Glutamatergic neuron (in vitro differentiated cells): ENCODE results near the gene MID1. TPM values are rescaled to one million over a fixed set of nuclear protein-coding genes. Genes with fewer than 3 reads are reported as not detected.

Experiments used
- DNase-seq: peaks from one replicate; pipeline ENCODE4 v3.0.0; 2022
- H3K27ac Mint-ChIP-seq: one replicate; pipeline ENCODE4 v1.8.0; 2020; ENCODE audit warnings: mild to moderate bottlenecking, mixed read lengths, inconsistent platforms; ENCODE audit not compliant: unreplicated experiment
- H3K27me3 Mint-ChIP-seq: one replicate; pipeline ENCODE4 v1.8.0; 2020; ENCODE audit warnings: mild to moderate bottlenecking, moderate library complexity, mixed read lengths, inconsistent platforms; ENCODE audit not compliant: unreplicated experiment
- H3K36me3 Mint-ChIP-seq: one replicate; pipeline ENCODE4 v1.8.0; 2020; ENCODE audit warnings: mild to moderate bottlenecking, mixed read lengths, inconsistent platforms; ENCODE audit not compliant: unreplicated experiment
- H3K4me1 Mint-ChIP-seq: one replicate; pipeline ENCODE4 v1.8.0; 2020; ENCODE audit warnings: mild to moderate bottlenecking, low read depth, mixed read lengths, inconsistent platforms; ENCODE audit not compliant: unreplicated experiment
- H3K4me3 Mint-ChIP-seq: one replicate; pipeline ENCODE4 v1.8.0; 2020; ENCODE audit warnings: mild to moderate bottlenecking, mixed read lengths, inconsistent platforms; ENCODE audit not compliant: unreplicated experiment
- H3K9me3 Mint-ChIP-seq: one replicate; pipeline ENCODE4 v1.8.0; 2020; ENCODE audit warnings: mild to moderate bottlenecking, moderate library complexity, mixed read lengths, inconsistent platforms; ENCODE audit not compliant: unreplicated experiment
- total RNA-seq: library from RNA; stranded (reverse); fragmentation: NEBNext Ultra II Directional; extraction: Animal tissue kit (Norgen Biotek cat#: 25700); gene quantifications from one replicate; pipeline ENCODE4 v1.2.1, GENCODE V29; 2021; ENCODE audit not compliant: unreplicated experiment
- TF ChIP-seq, protein P1 (sequence below): fragments of 200-600 bp; sonication (generic); IDR thresholded peaks from one replicate; pipeline ENCODE4 v1.5.0; 2021; ENCODE audit not compliant: partially characterized antibody, unreplicated experiment

Gene MID1
- total RNA-seq, 1 donor from 2014 or later = 9.2 TPM

DNA sequence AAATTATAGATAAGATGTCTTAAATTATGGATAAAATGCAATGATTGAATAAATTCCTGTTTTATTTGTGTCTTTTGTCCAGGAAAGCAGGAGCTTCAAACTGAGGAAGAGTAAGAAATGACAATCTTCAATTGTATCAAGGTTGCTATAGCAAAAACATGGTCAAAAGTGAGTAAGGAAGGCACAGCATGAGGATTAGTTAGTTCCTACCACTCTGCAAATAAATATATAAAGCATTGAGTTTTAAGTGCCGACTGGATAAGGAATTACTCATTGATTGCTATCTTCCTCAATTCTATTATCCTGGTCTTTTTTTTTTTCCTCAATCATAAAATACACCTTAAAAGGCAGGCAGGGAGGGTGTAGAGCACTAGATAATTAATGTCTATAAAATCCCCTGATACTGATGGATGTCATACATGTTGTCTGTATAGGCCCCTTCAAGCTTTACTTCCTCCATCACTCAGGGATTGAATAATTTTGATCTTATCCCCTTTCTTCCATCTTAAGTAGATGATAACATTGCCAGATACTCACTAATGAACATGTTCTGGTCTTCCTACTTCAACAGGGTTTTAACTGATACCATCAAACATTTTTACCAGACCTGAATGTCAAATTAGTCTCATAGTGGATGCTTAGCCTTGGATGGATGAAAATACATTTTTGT lies 86.6 kb downstream of the MID1 start:
- no peaks in the 10 kb centered on the region for H3K4me1 Mint-ChIP-seq
- H3K9me3 Mint-ChIP-seq = no peaks in the 10 kb centered on the region
- TF ChIP-seq, protein P1, sequence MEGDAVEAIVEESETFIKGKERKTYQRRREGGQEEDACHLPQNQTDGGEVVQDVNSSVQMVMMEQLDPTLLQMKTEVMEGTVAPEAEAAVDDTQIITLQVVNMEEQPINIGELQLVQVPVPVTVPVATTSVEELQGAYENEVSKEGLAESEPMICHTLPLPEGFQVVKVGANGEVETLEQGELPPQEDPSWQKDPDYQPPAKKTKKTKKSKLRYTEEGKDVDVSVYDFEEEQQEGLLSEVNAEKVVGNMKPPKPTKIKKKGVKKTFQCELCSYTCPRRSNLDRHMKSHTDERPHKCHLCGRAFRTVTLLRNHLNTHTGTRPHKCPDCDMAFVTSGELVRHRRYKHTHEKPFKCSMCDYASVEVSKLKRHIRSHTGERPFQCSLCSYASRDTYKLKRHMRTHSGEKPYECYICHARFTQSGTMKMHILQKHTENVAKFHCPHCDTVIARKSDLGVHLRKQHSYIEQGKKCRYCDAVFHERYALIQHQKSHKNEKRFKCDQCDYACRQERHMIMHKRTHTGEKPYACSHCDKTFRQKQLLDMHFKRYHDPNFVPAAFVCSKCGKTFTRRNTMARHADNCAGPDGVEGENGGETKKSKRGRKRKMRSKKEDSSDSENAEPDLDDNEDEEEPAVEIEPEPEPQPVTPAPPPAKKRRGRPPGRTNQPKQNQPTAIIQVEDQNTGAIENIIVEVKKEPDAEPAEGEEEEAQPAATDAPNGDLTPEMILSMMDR = no peak
- H3K36me3 Mint-ChIP-seq = no peaks in the 10 kb centered on the region
- DNase-seq = no peak
- H3K27ac Mint-ChIP-seq = no peak overlapping the region
- no peaks in the 10 kb centered on the region for H3K27me3 Mint-ChIP-seq
- H3K4me3 Mint-ChIP-seq = no peak overlapping the region

DNA sequence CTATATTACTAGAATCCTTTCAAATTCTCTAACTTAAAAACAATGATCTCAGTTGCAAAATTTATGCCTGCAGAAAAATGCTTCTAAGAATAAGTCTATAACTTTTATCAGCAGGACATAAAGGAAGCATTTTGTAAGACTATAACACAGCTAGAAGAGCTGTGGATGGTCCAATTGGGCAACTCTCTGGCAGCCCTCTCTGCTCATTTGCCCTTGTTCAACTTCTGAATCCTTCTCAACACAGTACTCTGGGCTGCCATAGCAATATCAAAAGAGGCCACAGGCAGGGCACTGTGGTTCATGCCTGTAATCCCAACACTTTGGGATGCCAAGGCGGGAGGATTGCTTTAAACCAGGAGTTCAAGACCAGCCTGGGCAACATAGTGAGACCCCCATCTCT lies 88.5 kb downstream of the MID1 start:
- H3K27me3 Mint-ChIP-seq = no peaks in the 10 kb centered on the region
- no peaks in the 10 kb centered on the region for H3K9me3 Mint-ChIP-seq
- DNase-seq = no peak
- no peak overlapping the region for H3K27ac Mint-ChIP-seq
- TF ChIP-seq, protein P1 = no peak
- no peaks in the 10 kb centered on the region for H3K36me3 Mint-ChIP-seq
- no peak overlapping the region for H3K4me3 Mint-ChIP-seq
- H3K4me1 Mint-ChIP-seq = no peaks in the 10 kb centered on the region

DNA sequence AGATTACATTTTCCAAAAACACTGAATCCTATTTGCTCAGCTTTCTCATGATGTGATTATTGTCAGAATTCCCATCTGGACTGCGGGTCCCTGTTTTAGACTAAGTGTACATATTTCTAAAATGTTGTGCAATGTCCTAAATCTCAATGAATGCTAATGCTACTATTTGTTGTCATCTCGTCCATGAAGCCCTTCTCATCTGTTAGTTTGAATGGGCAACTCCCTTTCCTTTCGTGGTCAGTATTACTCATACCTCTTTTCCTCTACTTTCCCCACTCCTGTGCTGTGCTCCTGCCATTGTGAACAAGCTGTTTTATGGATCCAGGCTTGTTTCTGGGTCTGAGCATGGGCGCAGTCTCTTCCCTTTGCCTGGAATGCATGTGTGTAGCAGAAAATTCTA lies 91.0 kb downstream of the MID1 start:
- H3K27ac Mint-ChIP-seq = no peak overlapping the region
- no peaks in the 10 kb centered on the region for H3K9me3 Mint-ChIP-seq
- TF ChIP-seq, protein P1 = no peak
- no peaks in the 10 kb centered on the region for H3K27me3 Mint-ChIP-seq
- H3K4me3 Mint-ChIP-seq = no peak overlapping the region
- H3K36me3 Mint-ChIP-seq = no peaks in the 10 kb centered on the region
- no peak for DNase-seq
- no peaks in the 10 kb centered on the region for H3K4me1 Mint-ChIP-seq

DNA sequence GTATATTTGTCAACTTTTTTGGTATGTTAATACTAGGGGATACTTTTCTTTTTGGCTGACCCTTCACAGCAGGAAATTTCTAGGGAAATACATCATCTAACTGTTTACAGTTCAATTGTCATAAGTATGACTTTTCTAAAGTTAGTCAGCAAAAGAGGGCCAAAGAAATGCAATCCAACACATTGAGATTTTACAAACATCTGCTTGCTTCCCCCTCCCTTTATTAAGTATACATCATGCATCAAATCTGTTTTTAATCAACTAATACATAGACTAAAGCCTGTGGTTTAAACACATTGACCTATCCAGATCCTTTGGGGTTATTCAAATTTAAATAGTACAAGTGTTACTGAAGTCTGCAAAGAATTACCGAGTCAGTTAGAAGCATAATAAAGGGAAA lies 93.9 kb downstream of the MID1 start:
- H3K9me3 Mint-ChIP-seq = no peaks in the 10 kb centered on the region
- no peak overlapping the region for H3K4me3 Mint-ChIP-seq
- DNase-seq = no peak
- no peaks in the 10 kb centered on the region for H3K4me1 Mint-ChIP-seq
- no peaks in the 10 kb centered on the region for H3K36me3 Mint-ChIP-seq
- no peak overlapping the region for H3K27ac Mint-ChIP-seq
- no peaks in the 10 kb centered on the region for H3K27me3 Mint-ChIP-seq
- TF ChIP-seq, protein P1 = no peak

DNA sequence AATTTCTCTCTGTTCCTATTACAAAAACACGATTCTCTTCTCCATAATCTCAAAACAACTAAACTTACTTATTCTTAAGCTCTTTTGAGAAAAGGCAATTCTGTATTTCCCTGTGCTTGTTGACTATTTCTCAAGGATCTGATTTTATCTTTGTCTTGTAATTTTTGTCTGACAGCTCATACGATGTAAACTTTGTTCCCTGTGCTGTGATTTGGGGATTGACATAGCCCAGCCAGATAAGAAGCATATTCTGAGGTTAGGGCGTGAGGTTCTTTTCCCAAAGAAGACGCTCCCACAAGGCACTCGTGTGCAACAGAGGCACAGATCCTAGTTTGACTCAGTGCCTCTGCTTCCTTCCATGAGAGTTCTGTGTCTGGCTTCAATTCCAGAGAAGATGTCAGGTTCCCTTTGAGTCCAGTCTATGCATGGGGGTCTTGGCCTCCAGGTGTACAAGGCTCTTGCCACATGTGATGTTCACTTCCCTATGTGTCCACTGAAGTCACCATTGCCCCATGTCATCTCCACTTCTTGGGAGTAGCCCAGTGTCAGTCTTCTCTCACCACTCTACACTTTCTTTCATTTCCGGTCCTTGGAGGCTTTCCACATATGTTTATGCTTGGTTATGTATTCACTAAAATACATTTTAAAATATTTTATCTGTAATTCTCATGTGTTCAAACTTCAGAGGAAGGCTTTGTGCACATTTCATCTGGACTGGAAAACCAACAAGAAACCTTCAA lies 94.8 kb downstream of the MID1 start:
- no peaks in the 10 kb centered on the region for H3K4me1 Mint-ChIP-seq
- H3K4me3 Mint-ChIP-seq = no peak overlapping the region
- no peaks in the 10 kb centered on the region for H3K9me3 Mint-ChIP-seq
- H3K27me3 Mint-ChIP-seq = no peaks in the 10 kb centered on the region
- DNase-seq = no peak
- TF ChIP-seq, protein P1 = no peak
- H3K27ac Mint-ChIP-seq = no peak overlapping the region
- H3K36me3 Mint-ChIP-seq = no peaks in the 10 kb centered on the region
